ENCODE results near the gene NEK8. TPM values are rescaled to one million over a fixed set of nuclear protein-coding genes. Genes with fewer than 3 reads are reported as not detected.

The NEK8 gene
- 1.5 and 2.0 TPM in 2 replicates for total RNA-seq

DNA sequence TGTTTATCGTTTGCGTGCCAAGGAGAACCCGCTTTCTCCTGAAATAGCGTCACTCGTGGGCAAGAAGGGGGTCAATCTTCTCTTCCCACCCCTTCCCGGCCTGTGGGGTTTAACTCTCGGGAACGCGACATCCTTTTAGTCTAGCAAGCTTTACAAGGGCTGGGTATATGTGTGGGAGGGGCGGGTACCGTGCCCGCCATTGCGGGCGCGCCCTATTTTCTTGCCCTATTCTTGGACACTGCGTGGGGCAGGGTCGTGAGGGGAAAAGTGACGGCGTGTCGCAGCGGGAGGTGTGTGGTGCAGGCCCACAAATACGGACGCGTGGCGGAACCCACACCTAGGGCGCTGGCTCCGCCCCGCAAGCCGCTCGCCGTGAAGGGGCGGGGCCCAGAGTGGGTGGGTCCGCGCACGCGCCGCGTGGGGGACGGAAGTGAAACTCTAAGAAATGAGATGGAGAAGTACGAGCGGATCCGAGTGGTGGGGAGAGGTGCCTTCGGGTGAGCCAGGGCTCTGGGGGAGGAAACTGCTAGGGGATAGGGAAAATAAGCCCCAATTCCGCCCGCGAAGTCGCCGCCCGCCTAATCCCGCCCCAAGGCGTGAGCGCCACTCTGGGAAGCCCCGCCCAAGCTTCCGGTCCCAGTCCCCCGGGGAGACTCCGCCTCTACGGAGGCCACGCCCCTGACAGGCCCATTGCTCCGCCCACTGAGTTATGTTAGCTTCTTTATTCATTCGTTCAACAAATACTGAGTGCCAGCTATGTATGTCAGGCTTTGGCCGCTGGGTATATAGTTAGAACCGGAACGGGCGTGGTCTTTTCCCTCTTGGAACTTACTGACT, at the start of gene NEK8:
Gene NEK8, plus strand, starts transcription at position 425 of the 837 bp plus-strand sequence. Its CDS starts 26 bp downstream, at position 451.

DNA sequence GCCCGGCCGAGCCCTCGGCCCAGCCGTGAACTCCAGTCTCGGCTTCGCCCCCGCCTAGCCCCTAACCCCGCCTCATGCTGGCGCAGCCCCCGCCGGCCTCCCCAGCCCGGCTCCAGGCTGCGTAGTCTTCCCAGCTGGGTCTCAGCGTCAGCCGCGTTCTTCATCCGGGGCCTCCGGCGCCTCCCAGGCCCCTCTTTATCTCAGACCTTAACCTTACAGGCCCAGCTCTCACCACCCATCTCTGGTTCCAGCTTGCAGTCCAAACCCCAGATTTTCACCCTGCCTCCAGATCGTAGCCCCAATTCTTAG, 16.9 kb upstream of the NEK8 start, which contains the start of gene PROCA1:
Gene PROCA1, minus strand, starts transcription at position 166 of the 309 bp plus-strand sequence. CDS start 228 bp downstream, outside the sequence.

DNA sequence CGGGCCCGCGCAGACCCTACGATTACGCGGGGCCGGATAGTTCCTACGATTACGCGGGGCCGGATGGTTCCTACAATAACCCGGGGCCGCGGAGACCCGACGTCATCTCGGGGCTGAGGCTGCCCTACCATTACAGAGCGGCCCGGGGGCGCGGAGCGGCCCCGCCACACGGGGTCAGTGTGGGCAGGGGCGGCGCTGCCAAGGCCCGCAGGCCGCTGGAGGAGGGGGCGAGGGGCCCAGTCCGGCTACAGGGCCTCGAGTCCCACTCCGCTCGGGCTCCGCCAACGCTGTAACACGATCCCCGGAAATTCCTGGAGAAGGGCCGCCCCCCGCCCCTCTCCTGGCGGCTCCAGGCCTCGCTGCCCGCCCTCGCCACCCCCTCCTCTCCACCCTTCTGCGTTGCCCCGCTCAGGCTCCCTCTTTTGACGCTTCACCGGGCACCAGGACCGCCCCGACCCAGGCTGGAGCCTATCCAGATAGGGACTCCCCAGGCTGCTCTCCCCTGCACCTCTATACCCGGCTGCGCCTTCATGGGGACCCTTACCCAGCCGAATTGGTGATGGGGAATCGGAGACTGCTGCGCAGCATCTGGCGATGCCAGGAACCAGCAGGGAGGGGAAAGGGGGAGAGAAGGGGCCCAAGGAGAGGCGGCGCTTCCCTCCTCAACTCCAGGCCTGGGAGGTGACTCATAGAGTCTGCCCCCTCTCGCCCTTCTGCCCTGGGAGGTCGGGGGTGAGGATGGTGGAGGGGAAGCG, 10.8 kb upstream of the NEK8 start, which contains the start of gene RAB34:
Gene RAB34, minus strand, starts transcription at position 291 of the 755 bp plus-strand sequence. CDS start 602 bp downstream, outside the sequence.

DNA sequence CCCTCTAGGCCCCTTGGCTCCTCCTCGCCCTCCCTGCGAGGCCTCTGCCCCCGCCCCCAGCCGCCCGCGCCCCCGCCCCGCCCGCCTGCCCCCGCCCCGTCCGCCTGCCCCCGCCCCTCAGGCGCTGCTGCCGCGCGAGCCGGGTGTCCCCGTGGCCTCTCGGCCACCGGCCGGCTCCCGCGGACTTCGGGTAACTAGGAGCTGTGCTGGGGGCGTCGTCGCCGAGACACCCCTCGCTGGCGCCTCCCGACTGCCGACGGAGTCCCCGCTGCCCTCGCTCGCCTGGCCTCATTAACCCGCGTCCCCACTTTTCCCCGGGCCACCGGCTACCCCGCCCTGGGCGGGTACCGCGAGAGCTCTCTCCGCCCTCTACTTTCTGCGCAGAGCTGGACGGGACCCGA, 2.4 kb upstream of the NEK8 start, which contains the start of gene TLCD1:
Gene TLCD1, minus strand, starts transcription at position 8 of the 401 bp plus-strand sequence. CDS start 136 bp downstream, outside the sequence.

DNA sequence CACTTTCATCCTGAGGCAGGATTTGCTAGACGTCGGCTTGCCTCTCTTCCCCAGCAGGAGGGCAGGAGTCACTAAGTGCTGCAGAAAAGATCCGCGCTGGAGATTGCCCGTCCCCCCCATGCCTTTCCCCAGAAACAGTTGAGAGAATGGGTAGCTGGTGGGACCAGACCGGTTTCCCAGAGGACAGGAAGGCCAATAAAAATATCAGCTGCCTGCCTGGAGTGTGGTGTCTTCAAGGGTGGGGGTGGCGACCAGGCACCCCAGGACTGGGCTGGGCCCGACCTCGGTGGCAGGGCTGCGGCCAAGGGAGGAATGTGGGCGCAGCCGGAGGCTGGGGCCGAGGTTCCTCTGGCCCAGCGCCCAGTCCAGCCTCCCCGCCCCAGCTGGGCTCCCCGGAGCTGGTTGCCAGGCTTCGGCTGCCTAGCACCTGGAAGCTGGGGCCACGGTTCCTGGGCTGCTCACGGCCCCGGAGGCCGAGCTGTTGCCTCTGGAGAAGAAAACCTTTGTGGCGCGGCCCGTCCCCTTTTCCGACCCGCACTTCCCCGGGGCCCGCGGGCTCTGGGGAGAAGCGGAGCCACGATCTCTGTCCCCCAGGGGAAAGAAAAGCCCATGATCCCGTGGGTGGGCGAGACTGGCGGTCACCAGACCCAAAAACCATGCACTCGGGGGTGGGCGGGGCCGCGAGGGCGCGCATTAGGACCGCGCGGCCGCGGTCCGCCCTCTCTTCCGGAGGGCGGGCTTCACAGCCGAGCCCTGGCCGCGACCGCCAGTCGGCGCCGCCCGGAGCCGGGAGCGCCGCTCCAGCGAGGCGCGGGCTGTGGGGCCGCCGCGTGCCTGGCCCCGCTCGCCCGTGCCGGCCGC, 14.9 kb downstream of the NEK8 start, which contains the start of gene TRAF4:
Gene TRAF4, plus strand, starts transcription at position 769 of the 861 bp plus-strand sequence. CDS start 102 bp downstream, outside the sequence.

Small RNA genes within 50 kb of the gene (small RNA-seq; reads per million reads assigned to genes)
- not detected for gene SNORD42A
- gene SNORD42B: 0.16 reads per million
- gene SNORD4A: not detected
- not detected for gene SNORD4B

Other genes with a start within 250 kb of the NEK8 start
- not detected in 2 replicates for gene FOXN1, start 222.4 kb upstream of the NEK8 start, total RNA-seq
- gene UNC119, start 176.2 kb upstream of the NEK8 start, total RNA-seq: 23.1 and 27.1 TPM in 2 replicates
- 56.3 and 63.7 TPM in 2 replicates for gene PIGS, start 157.3 kb upstream of the NEK8 start, total RNA-seq
- gene ALDOC, start 151.9 kb upstream of the NEK8 start, total RNA-seq: 12.4 and 22.5 TPM in 2 replicates
- gene SPAG5, start 129.8 kb upstream of the NEK8 start, total RNA-seq: 20.9 and 31.7 TPM in 2 replicates
- gene RSKR, start 114.6 kb upstream of the NEK8 start, total RNA-seq: 4.2 and 8.7 TPM in 2 replicates
- gene BLTP2, start 83.6 kb upstream of the NEK8 start, total RNA-seq: 184 and 187 TPM in 2 replicates
- 38.6 and 39.8 TPM in 2 replicates for gene SDF2, start 66.9 kb upstream of the NEK8 start, total RNA-seq
- 56.6 and 60.1 TPM in 2 replicates for gene SUPT6H, start 66.6 kb upstream of the NEK8 start, total RNA-seq
- gene PROCA1, start 16.9 kb upstream of the NEK8 start, total RNA-seq: 0.86 and 1.3 TPM in 2 replicates
- gene RAB34, start 10.9 kb upstream of the NEK8 start, total RNA-seq: 25.3 and 42.1 TPM in 2 replicates
- 509 and 527 TPM in 2 replicates for gene RPL23A, start 8.8 kb upstream of the NEK8 start, total RNA-seq
- gene TLCD1, start 2.6 kb upstream of the NEK8 start, total RNA-seq: 1.8 and 2.3 TPM in 2 replicates
- 49.8 and 64.0 TPM in 2 replicates for gene TRAF4, start 15.2 kb downstream of the NEK8 start, total RNA-seq
- gene FAM222B, start 114.0 kb downstream of the NEK8 start, total RNA-seq: 17.3 and 17.7 TPM in 2 replicates
- gene ERAL1, start 126.2 kb downstream of the NEK8 start, total RNA-seq: 45.0 and 47.4 TPM in 2 replicates
- 92.9 and 102 TPM in 2 replicates for gene FLOT2, start 168.9 kb downstream of the NEK8 start, total RNA-seq
- gene DHRS13, start 174.3 kb downstream of the NEK8 start, total RNA-seq: 4.8 and 5.9 TPM in 2 replicates
- gene PHF12, start 222.7 kb downstream of the NEK8 start, total RNA-seq: 27.4 and 34.3 TPM in 2 replicates